Measurements from ENCODE around the gene PROCA1.
A peak's percentile ranks its signal among the peaks of the same experiment; 100 is the strongest.
"Not testable (repeated sequence)": the region's sequence is repeated elsewhere in the genome, so short reads cannot be mapped to it uniquely, and the experiment has no call there.

Gene PROCA1

DNA sequence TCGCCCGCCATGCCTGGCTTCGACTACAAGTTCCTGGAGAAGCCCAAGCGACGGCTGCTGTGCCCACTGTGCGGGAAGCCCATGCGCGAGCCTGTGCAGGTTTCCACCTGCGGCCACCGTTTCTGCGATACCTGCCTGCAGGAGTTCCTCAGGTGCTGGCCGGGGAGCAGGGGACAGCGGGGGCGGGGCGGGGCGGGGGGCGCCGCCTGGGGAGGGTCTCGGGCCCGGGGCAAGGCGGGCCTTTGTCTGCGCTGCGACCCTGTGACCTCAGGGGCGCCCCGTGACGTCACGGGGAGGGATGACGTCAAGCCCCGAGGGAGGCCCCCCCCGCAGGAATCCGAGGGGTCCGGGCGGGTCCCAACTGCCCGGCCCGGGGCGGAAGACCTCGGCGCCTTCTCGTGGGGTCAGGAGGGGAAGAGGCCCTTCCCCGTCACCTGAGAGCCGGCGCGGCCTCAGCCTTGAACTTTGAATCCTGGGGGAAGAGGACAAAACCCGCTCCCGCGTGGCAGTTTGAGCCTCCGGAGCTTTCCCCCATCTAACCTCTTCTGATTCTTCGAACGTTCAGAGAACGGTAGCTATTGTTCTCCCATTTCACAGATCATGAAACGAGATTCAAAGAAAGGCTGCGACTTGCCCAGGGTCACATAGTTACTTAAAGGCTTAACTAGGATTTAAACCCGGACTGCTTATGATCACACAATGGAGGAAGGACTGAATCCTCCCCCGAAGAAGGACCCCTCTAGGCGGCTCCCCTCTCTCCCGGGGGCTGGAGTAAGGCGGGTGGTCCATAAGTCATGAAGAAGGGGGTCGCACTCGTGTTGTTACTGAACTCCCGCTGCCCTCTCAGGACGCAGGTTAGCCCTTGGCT, 32.6 kb upstream of the PROCA1 start:
- DNase-seq = no peak

DNA sequence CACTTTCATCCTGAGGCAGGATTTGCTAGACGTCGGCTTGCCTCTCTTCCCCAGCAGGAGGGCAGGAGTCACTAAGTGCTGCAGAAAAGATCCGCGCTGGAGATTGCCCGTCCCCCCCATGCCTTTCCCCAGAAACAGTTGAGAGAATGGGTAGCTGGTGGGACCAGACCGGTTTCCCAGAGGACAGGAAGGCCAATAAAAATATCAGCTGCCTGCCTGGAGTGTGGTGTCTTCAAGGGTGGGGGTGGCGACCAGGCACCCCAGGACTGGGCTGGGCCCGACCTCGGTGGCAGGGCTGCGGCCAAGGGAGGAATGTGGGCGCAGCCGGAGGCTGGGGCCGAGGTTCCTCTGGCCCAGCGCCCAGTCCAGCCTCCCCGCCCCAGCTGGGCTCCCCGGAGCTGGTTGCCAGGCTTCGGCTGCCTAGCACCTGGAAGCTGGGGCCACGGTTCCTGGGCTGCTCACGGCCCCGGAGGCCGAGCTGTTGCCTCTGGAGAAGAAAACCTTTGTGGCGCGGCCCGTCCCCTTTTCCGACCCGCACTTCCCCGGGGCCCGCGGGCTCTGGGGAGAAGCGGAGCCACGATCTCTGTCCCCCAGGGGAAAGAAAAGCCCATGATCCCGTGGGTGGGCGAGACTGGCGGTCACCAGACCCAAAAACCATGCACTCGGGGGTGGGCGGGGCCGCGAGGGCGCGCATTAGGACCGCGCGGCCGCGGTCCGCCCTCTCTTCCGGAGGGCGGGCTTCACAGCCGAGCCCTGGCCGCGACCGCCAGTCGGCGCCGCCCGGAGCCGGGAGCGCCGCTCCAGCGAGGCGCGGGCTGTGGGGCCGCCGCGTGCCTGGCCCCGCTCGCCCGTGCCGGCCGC, 31.8 kb upstream of the PROCA1 start, which contains the start of gene TRAF4:
TSS of gene TRAF4 (plus strand) at position 769 of the 861 bp plus-strand sequence. CDS start 102 bp downstream, outside the sequence.
- peak; percentile 68 for DNase-seq

DNA sequence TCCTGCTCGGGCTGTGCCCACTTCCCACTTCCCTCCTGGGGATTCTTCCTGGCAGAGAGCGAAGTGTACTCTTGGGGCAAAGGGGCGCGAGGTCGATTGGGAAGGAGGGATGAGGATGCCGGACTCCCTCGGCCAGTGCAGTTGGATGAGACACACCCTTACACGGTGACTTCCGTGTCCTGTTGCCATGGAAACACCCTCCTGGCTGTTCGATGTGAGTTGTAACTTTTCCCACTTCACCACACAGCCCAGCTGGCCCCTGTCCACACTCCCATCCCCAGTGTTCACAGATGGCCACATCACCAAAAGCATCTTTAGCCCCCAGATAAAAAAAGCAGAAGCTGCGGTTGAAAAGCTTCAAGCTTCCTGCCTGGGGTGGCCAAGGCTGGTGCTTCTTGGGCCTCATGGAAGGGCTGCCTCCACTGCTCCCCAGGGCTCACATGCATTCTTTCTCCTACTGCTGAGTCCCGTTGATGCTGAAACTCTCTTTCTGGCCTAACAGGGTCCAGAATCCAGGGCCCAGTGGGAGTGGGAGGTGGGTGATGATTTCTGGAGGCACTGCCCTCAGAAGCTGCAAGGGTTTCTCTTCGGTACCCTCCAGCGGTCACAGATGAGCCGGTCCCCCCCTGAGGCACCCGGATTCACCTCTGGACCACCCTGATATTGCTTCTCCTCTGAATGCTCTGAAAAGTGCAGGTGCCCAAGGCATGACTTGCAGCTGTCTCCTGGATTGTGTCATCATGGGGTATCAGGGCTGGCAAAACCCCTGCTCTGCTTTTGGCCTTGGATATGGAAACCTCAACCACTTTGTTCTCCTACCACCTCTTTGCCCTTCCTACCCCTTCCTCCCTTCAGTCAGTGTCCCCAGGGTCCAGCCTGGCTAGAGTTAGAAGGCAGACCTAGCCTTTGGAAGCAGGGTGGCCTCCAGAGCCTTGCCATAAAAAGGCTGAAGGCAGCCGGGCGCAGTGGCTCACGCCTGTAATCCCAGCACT, 30.0 kb upstream of the PROCA1 start:
- peak; percentile 77 for DNase-seq

DNA sequence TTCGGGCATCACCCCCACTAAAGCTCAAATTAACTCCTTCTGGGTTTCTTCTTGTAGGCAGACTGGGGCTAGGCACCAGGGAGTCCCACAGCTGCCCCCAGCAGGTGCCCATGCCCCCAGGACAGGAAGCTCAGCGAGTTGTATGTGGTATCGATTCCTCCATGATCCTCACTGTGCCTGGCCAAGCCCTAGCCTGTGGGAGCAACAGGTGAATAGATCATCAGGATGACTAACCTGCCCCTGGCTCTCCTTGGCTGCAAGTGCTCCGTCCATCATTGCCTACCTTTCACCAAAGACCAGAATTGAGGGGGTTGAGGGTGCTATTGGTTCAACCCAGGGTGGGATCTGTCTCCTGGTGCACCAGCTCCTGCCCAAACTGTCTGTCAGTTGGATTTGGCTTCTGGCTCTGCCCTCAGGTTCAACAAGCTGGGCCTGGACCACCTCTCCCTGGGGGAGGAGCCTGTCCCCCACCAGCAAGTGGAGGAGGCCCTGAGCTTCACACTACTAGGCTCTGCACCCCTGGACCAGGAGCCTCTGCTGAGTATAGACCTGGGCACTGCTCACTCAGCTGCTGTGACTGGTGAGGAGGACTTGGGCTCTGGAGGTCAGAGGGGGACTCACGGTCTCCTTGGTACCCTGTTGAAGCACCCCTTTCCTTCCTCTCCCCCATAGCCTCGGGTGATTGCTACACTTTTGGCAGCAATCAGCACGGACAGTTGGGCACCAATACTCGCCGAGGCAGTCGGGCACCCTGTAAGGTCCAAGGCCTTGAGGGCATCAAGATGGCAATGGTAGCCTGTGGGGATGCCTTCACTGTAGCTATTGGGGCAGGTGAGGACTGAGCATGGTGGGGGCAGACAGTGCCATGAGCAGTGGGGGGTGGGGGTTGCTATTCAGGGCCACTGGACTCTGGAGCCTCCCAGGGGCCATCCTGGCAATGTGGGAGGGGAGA, 29.0 kb upstream of the PROCA1 start:
- DNase-seq = no peak

DNA sequence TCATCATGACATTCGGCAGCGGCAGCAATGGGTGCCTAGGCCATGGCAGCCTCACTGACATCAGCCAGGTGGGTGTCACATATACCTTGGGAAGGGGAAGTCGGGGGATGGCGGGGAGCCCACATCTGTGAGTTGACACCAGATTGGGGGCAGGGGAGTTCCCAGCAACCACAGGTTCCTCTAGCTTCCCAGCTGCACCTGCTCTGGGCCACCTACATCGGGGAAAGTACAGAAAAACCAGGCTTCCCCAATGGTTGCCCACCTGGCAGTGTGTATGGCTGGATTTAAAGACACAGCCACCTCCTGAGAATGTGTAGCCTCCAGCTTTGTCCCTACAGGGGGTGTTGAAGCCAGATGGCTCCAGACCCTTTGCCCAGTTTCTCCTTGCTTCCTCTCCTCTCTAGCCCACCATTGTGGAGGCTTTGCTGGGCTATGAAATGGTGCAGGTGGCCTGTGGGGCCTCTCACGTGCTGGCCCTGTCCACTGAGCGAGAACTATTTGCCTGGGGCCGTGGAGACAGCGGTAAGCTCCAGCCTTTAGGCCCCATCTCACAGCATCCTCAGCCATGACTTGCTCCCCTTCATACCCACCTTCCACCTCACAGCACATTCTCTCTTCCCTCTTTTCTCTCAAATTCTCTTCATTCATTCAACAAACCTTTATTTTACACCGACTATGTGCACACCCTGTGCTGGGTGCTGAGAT, 27.1 kb upstream of the PROCA1 start:
- DNase-seq = no peak

DNA sequence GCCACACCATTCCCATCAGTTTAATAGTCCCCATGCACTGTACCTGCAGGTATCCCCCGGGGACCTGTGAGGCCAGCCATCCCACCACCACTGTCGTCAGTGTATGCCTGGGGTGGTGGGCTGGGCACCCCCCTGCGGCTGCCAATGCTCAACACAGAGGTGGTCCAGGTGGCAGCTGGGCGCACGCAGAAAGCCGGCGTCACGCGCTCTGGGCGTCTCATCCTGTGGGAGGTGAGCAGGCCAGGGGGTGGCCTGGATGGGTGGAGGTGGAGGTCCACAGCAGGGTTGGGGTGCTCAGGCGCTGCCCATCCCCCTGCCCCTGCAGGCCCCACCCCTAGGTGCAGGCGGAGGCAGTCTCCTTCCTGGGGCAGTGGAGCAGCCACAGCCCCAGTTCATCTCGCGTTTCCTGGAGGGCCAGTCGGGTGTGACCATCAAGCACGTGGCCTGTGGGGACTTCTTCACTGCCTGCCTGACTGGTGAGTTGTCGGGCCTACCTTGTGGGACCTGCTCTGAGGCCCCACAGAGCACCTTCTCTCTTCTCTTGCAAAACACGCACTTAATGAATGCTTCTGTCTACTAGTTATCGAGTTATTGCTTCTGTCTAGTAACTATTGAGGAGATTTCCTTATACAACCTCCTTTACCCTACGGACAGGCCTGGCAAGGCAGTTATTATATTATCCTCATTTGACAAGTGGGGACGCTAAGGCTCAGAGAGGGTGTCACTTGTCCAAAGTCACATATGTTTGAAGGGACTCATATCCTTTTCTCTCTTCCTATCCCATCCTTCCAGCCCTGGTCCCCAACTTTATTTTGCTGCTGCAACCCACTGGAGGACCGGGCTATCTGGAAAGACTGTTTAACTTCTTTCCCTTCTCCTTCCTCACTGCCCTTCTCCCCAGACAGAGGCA, 26.3 kb upstream of the PROCA1 start:
- peak; percentile 12 for DNase-seq

DNA sequence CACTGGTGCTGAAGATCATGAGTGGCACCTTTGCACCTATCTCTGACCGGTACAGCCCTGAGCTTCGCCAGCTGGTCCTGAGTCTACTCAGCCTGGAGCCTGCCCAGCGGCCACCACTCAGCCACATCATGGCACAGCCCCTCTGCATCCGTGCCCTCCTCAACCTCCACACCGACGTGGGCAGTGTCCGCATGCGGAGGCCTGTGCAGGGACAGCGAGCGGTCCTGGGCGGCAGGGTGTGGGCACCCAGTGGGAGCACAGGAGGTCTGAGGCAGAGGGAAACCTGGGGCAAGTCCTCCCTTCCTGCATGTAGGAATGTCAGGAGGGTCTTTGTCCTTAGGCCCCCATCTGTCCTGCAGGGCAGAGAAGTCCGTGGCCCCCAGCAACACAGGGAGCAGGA, 25.6 kb upstream of the PROCA1 start:
- DNase-seq = no peak

DNA sequence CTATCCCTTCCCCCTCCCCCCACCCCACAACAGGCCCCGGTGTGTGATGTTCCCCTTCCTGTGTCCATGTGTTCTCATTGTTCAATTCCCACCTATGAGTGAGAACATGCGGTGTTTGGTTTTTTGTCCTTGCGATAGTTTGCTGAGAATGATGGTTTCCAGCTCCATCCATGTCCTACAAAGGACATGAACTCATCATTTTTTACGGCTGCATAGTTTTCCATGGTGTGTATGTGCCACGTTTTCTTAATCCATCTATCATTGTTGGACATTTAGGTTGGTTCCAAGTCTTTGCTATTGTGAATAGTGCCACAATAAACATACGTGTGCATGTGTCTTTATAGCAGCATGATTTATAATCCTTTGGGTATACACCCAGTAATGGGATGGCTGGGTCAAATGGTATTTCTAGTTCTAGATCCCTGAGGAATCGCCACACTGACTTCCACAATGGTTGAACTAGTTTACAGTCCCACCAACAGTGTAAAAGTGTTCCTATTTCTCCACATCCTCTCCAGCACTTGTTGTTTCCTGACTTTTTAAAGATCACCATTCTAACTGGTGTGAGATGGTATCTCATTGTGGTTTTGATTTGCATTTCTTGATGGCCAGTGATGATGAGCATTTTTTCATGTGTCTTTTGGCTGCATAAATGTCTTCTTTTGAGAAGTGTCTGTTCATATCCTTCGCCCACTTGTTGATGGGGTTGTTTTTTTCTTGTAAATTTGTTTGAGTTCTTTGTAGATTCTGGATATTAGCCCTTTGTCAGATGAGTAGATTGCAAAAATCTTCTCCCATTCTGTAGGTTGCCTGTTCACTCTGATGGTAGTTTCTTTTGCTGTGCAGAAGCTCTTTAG, 24.5 kb upstream of the PROCA1 start:
- DNase-seq = not testable (repeated sequence)

DNA sequence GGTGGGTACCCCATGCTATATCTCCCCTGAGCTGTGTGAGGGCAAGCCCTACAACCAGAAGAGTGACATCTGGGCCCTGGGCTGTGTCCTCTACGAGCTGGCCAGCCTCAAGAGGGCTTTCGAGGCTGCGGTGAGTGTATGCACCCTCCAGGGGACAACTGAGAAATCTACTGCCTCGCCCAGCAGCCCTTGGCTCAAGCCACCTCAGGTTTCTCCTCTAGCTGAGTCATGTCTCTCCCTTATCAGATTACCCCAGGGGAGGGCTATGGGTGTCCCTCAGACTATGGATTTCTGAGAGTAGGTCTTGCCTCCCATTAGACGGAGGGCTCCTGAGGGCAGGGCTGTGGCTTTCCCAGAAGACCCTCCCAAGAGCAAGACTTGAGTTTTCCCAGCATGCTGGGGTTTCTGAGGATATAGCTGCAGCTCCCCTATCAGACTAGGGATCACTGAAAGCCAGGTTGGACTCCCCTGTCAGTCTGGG, 23.6 kb upstream of the PROCA1 start:
- peak; percentile 2 for DNase-seq

DNA sequence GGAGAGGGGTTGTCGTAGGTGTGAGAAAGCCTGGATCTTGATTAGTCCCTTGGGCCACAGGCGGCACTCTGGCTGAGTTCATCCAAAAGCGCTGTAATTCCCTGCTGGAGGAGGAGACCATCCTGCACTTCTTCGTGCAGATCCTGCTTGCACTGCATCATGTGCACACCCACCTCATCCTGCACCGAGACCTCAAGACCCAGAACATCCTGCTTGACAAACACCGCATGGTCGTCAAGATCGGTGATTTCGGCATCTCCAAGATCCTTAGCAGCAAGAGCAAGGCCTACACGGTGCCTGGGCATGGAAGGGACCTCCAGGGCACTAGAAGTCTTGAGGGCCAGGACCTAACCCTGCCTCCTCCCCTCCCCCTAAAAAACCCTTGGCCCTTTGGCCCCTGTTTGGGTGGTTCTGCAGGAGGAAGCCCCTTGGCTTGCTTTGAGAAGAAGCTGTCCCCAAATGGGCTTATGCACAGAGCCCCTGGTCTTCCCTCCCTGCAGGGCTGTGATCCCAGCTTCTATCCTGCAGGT, 23.1 kb upstream of the PROCA1 start:
- DNase-seq = no peak

DNA sequence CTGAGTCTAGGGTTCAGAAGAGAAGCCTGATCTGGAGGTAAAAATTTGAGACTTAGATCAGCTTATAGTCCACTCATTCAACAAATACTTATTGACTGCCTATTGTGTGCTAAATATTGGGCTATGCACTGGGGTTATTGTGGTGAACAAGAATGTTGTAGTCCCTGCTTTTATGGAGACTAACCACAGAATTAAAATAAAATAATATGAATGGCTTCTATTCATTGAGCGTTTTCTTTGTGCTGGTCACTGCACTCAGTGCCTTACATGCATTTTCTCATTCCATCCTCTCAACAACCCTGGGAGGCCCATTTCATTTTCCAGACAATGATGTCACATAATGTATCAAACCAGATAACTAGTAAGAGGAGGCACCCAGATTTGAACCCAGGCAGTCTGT, 21.7 kb upstream of the PROCA1 start:
- no peak for DNase-seq

DNA sequence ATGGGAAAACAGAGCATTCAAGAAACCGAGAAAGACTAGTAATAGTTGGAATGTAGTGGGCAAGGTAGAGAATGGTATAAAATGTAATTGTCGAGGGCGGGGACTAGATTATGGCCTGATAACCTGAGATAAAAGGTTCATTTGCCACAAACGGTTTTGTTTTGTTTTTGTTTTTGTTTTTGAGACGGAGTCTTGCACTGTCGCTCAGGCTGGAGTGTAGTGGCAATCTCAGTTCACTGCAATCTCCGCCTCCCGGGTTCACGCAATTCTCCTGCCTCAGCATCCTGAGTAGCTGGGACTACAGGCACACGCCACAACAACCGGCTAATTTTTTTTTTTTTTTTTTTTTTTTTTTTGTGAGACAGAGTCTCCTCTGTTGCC, 18.3 kb upstream of the PROCA1 start:
- DNase-seq = no peak

DNA sequence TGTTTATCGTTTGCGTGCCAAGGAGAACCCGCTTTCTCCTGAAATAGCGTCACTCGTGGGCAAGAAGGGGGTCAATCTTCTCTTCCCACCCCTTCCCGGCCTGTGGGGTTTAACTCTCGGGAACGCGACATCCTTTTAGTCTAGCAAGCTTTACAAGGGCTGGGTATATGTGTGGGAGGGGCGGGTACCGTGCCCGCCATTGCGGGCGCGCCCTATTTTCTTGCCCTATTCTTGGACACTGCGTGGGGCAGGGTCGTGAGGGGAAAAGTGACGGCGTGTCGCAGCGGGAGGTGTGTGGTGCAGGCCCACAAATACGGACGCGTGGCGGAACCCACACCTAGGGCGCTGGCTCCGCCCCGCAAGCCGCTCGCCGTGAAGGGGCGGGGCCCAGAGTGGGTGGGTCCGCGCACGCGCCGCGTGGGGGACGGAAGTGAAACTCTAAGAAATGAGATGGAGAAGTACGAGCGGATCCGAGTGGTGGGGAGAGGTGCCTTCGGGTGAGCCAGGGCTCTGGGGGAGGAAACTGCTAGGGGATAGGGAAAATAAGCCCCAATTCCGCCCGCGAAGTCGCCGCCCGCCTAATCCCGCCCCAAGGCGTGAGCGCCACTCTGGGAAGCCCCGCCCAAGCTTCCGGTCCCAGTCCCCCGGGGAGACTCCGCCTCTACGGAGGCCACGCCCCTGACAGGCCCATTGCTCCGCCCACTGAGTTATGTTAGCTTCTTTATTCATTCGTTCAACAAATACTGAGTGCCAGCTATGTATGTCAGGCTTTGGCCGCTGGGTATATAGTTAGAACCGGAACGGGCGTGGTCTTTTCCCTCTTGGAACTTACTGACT, 16.9 kb upstream of the PROCA1 start, which contains the start of gene NEK8:
TSS of gene NEK8 (plus strand) at position 425 of the 837 bp plus-strand sequence. CDS start at position 451, 26 bp downstream.
- DNase-seq = peak; percentile 55

DNA sequence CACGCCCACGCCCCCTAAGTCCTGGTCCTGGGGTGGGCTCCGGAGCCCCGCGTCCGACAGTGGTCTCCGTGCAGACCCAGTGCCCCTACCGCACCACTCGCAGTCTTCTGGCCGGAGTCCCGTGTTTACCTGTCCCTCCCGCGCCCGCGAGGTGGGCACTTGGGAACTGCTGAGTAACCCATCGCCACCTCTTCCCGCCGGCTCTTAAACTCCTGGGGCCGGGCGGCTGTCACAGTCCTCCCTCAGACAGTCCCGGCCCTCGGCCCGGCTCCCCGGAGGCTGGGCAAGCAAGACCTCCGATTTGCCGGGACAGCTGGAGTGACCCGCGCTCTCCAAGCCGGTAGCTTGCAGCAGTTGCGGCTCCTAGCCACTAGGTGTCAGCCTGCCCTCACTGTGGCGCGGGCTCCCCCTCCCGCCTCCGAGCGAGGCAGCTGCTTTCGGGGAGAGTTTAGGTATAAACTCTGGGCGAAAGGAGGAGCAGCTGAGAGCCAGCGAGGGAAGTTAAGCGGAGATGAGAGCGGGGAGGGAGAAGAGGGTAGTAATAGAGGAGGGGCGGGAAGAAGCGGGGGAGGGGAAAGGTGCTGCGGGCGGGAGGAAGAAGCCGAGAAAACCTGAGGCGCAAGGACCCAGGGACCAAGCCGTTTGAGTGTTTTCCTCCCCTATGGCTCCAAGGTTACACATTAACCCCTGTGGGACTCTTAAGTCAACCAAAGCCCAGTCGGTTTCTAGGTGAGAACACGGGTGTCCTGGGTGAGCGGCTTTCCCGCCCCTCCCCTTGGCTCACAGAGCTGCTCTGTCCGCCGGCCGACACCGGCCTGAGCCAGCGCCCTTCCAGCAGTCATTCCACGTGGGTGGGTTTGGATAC, 15.2 kb upstream of the PROCA1 start:
- peak; percentile 60 for DNase-seq

DNA sequence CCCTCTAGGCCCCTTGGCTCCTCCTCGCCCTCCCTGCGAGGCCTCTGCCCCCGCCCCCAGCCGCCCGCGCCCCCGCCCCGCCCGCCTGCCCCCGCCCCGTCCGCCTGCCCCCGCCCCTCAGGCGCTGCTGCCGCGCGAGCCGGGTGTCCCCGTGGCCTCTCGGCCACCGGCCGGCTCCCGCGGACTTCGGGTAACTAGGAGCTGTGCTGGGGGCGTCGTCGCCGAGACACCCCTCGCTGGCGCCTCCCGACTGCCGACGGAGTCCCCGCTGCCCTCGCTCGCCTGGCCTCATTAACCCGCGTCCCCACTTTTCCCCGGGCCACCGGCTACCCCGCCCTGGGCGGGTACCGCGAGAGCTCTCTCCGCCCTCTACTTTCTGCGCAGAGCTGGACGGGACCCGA, 14.5 kb upstream of the PROCA1 start, which contains the start of gene TLCD1:
TSS of gene TLCD1 (minus strand) at position 8 of the 401 bp plus-strand sequence. CDS start 136 bp downstream, outside the sequence.
- DNase-seq = peak; percentile 5
